K562 (cell line): ENCODE measurements around the gene SH3BGRL3. TPM values are rescaled to one million over a fixed set of nuclear protein-coding genes. Genes with fewer than 3 reads are reported as not detected.

Experiments
- ATAC-seq: fragments of 200-7000 bp; cut with Tn5 transposase; 3 replicates; pipeline ENCODE4 v1.9.1; 2020; ENCODE audit warnings: moderate library complexity
- BruUV-seq: library from RNA; stranded (reverse); fragments of 400-500 nt; replicated peaks from 2 replicates; lab custom pipeline; 2021; lab: Mats Ljungman, UMichigan
- CTCF ChIA-PET: fragments of 300-600 bp; formaldehyde crosslinking; extraction: SDS; loops from one replicate; lab custom pipeline; 2021; ENCODE audit warnings: low intra/inter-chr PET ratio; lab: Yijun Ruan, JAX
- POLR2A ChIA-PET: fragments of 300-600, 350-650 bp; sonication (Branson Sonifier 250); formaldehyde crosslinking; extraction: SDS; loops from one replicate; lab custom pipeline; 2021; ENCODE audit warnings: antibody characterized with exemption, inconsistent platforms; lab: Yijun Ruan, JAX
- DNase-seq, 4 experiments: peaks; one replicate each; pipeline versions ENCODE4 v3.0.0 to v3.0.0-alpha.2; 2011 to 2018; ENCODE audit warnings: low spot score in 3 of 4, mixed read lengths in 3 of 4; ENCODE audit errors: extremely low read depth in 1 of 4
- FAIRE-seq: peaks from 2 replicates; lab custom pipeline; 2011; peaks lifted over from hg19 to GRCh38; lab: Jason Lieb, UNC
- H2AFZ ChIP-seq: 2 replicates; pipeline ENCODE4 v1.6.0; 2011; ENCODE audit warnings: low read depth, low read length, control low read depth, inconsistent platforms
- H3K27ac ChIP-seq: fragments of 200-600 bp; 3 replicates; pipeline ENCODE4 v1.8.0; 2011; ENCODE audit warnings: low read depth, mild to moderate bottlenecking, control low read depth, inconsistent platforms, low read length, moderate library complexity, mixed read lengths; ENCODE audit errors: extremely low read depth
- H3K27me3 ChIP-seq, 2 experiments: fragments of 300-600 bp in 1 of 2; 2 replicates in 1 of 2; 3 replicates in 1 of 2; pipeline versions ENCODE4 v1.6.0 to v1.8.0; 2011; ENCODE audit warnings: inconsistent platforms in 2 of 2, low read length in 2 of 2, mild to moderate bottlenecking in 1 of 2, mixed read lengths in 1 of 2, moderate library complexity in 1 of 2; ENCODE audit not compliant: control insufficient read depth in 2 of 2, insufficient read depth in 2 of 2
- H3K36me3 ChIP-seq: fragments of 300-600 bp; 3 replicates; pipeline ENCODE4 v1.8.0; 2011; ENCODE audit warnings: mild to moderate bottlenecking, low read length, inconsistent platforms; ENCODE audit not compliant: control insufficient read depth, insufficient read depth
- H3K4me1 ChIP-seq, 2 experiments: fragments of 200-600 bp in 1 of 2; replicated peaks in 1 of 2; 2 replicates in 1 of 2; 3 replicates in 1 of 2; pipeline versions ENCODE4 v1.5.1 to v1.8.0; 2011; ENCODE audit warnings: inconsistent platforms in 2 of 2, low read length in 2 of 2, mild to moderate bottlenecking in 1 of 2, mixed read lengths in 1 of 2, moderate library complexity in 1 of 2; ENCODE audit not compliant: control insufficient read depth in 2 of 2, insufficient read depth in 2 of 2
- H3K4me2 ChIP-seq: 2 replicates; pipeline ENCODE4 v1.6.1; 2011; ENCODE audit warnings: low read length, control low read depth, inconsistent platforms, mixed read lengths; ENCODE audit not compliant: insufficient read depth
- H3K4me3 ChIP-seq: fragments of 200-600 bp; sonication (generic), shearing (Covaris generic); 2 replicates; pipeline ENCODE4 v1.5.1; 2016; ENCODE audit warnings: control low read depth, inconsistent platforms
- H3K79me2 ChIP-seq: fragments of 200-600 bp; 3 replicates; pipeline ENCODE4 v1.8.0; 2011; ENCODE audit warnings: low read length, inconsistent platforms; ENCODE audit not compliant: control insufficient read depth, insufficient read depth
- H3K9ac ChIP-seq, 2 experiments: 2 replicates each; pipeline versions ENCODE4 v1.6.0 to v1.6.1; 2011; ENCODE audit warnings: low read depth in 2 of 2, low read length in 2 of 2, control low read depth in 1 of 2, inconsistent platforms in 1 of 2, mild to moderate bottlenecking in 1 of 2, mixed read lengths in 1 of 2; ENCODE audit not compliant: insufficient read depth in 1 of 2
- H3K9me1 ChIP-seq: one replicate; pipeline ENCODE4 v1.6.0; 2011; ENCODE audit warnings: inconsistent platforms, mild to moderate bottlenecking, low read length, moderate library complexity; ENCODE audit not compliant: control insufficient read depth, insufficient read depth
- H3K9me3 ChIP-seq: replicated peaks from 2 replicates; pipeline ENCODE4 v1.5.1; 2011; ENCODE audit warnings: low read depth, low read length, inconsistent platforms; ENCODE audit not compliant: control insufficient read depth, insufficient read depth
- H4K20me1 ChIP-seq: replicated peaks from 2 replicates; pipeline ENCODE4 v1.6.1; 2011; ENCODE audit warnings: low read length, inconsistent platforms, mixed read lengths; ENCODE audit not compliant: control insufficient read depth, insufficient read depth
- BCOR ChIP-seq: fragments of 450-650 bp; IDR thresholded peaks from 2 replicates; pipeline ENCODE4 v1.6.1; 2016
- BRD9 ChIP-seq: fragments of 450-650 bp; IDR thresholded peaks from 2 replicates; pipeline ENCODE4 v1.6.1; 2018; ENCODE audit warnings: low read depth; ENCODE audit not compliant: partially characterized antibody
- MEIS2 ChIP-seq: fragments of 450-650 bp; IDR thresholded peaks from 2 replicates; pipeline ENCODE4 v1.6.1; 2014; ENCODE audit warnings: mild to moderate bottlenecking; ENCODE audit not compliant: partially characterized antibody
- NFIC ChIP-seq: fragments of 450-650 bp; IDR thresholded peaks from 2 replicates; pipeline ENCODE4 v1.6.1; 2017; ENCODE audit warnings: mild to moderate bottlenecking, inconsistent platforms
- TCF15 ChIP-seq: fragments of 250-450 bp; sonication (Bioruptor Pico); IDR thresholded peaks from 2 replicates; pipeline ENCODE4 v1.8.0; 2022; ENCODE audit warnings: moderate library complexity, mild to moderate bottlenecking, inconsistent platforms
- ZC3H4 ChIP-seq: sonication (generic); formaldehyde crosslinking; IDR thresholded peaks from 2 replicates; pipeline ENCODE4 v1.9.0; 2021; ENCODE audit warnings: missing genetic modification reagents, borderline replicate concordance
- WGBS: fragments of 100-300 bp; shearing (Covaris generic); methylation state at CpG from one replicate; pipeline ENCODE4 v1.1.6; 2016; ENCODE audit warnings: low coverage, mixed read lengths; ENCODE audit not compliant: insufficient coverage; ENCODE audit errors: missing lambda C conversion rate; 5-methylcytosine and 5-hydroxymethylcytosine counted together
- in situ Hi-C: fragments of 300-500 bp; cut with MboI; formaldehyde crosslinking; loops from 4 replicates; pipeline ENCODE4 v1.15.0; 2018; ENCODE audit warnings: inconsistent platforms, mixed read lengths
- intact Hi-C: fragments of 100-400 bp; cut with micrococcal nuclease; formaldehyde crosslinking; loops from 2 replicates; pipeline ENCODE4 v1.14.2; 2022
- polyA plus RNA-seq, 8 experiments: library from polyadenylated mRNA; depleted of rRNA in 4 of 8; stranded (reverse) in 5 of 8; unstranded in 3 of 8; fragments of >200 nt; fragmentation: Nextera tagmentation in 2 of 8; fragmentation: Illumina TruSeq in 1 of 8; extraction: Ambion mirVana in 2 of 8; extraction: Trizol in 1 of 8; gene quantifications; 2 replicates each; pipeline versions ENCODE4 v1.2.1 to v1.2.3, GENCODE V29; 2011 to 2014; ENCODE audit warnings: inconsistent platforms in 1 of 8, missing spikeins in 1 of 8
- total RNA-seq, 7 experiments: library from RNA; depleted of rRNA in 6 of 7; stranded (reverse); fragments of >200 nt in 6 of 7; fragmentation: Illumina TruSeq in 2 of 7; extraction: Trizol in 2 of 7; gene quantifications; 2 replicates each; pipeline versions ENCODE4 v1.2.1 to v1.2.3, GENCODE V29; 2011 to 2021; ENCODE audit warnings: low replicate concordance in 1 of 7

The SH3BGRL3 gene
- total and polyA plus RNA-seq, 9 of the 15 experiments (the other 6 are each of a cell fraction or from before 2014, with no cell fraction given): 30.3 to 140 (median 54.2) TPM

GRCh38 chr1:26297791-26298124 lies 17.9 kb downstream of the SH3BGRL3 start:
- intact Hi-C loops (no loop called here), in situ Hi-C loops (no loop called here)
- Histone ChIP-seq H3K36me3 (peaks cover 28% of the 10 kb centered on the region; the same call in 1 of the 3 replicates), H3K79me2 (no peaks in the 10 kb centered on the region), H4K20me1 (no peaks in the 10 kb centered on the region), H3K9me1 (no peaks in the 10 kb centered on the region), H2AFZ (no peak overlapping the region), H3K27ac (no peak overlapping the region), H3K27me3 (no peaks in the 10 kb centered on the region), H3K4me3 (no peak overlapping the region), H3K9ac (peak overlapping the region in 1 of 2 experiments; percentile 77; a peak in 2 of 4 replicates), H3K4me2 (no peak overlapping the region), H3K9me3 (no peaks in the 10 kb centered on the region), H3K4me1 (peaks cover 5 to 36% of the 10 kb centered on the region in 2 experiments; a peak in 4 of 5 replicates)
- BruUV-seq: no TSS peak
- DNase-seq (no peak), FAIRE-seq (no peak), ATAC-seq (no peak)
- POLR2A ChIA-PET: interaction anchor here (1.0 kb wide), 2 partner anchors 11 to 13 kb away, joined by 3 to 4 read pairs; no protein-coding TSS in a partner anchor
- CTCF ChIA-PET: interaction anchor here (0.7 kb wide), 1 partner anchor 94 kb away, joined by 3 read pairs; no protein-coding TSS in a partner anchor
- WGBS: 64% methylated on average over 6 of the region's 6 CpGs
- no peak for TF ChIP-seq TCF15

- no TSS peak for BruUV-seq
- WGBS: 66% methylated on average over 11 of the region's 11 CpGs
- Histone ChIP-seq H3K4me3 (no peak overlapping the region), H3K9me1 (no peaks in the 10 kb centered on the region), H2AFZ (no peak overlapping the region; the same call in 1 of the 2 replicates), H3K27me3 (no peaks in the 10 kb centered on the region), H3K9ac (peak overlapping the region in 1 of 2 experiments; percentile 83; a peak in 3 of 4 replicates), H3K4me2 (no peak overlapping the region), H3K79me2 (peaks cover 7% of the 10 kb centered on the region; the same call in 2 of the 3 replicates), H3K36me3 (peaks cover 22% of the 10 kb centered on the region; the same call in 1 of the 3 replicates)
- FAIRE-seq (no peak), DNase-seq (peak in 1 of 4 experiments; percentile 42)
- intact Hi-C loops: no loop called here
- TF ChIP-seq BRD9 (no peak), MEIS2 (peak; percentile 16), BCOR (no peak), ZC3H4 (CRISPR knock-in tag) (0 out of 2 replicates have a peak, but pooled peaks have one; percentile 32), NFIC (peak; percentile 45)
- TF ChIP-seq, all 486 proteins: peak for 3
- ChIA-PET POLR2A (interaction anchor here (0.8 to 1.0 kb wide), 4 partner anchors 11 to 1820 kb away, joined by 3 to 4 read pairs (median 3); no protein-coding TSS in a partner anchor), CTCF (no interaction called here)
- no peaks in the 10 kb centered on the region for H4K20me1 ChIP-seq
- H3K4me1 ChIP-seq: peaks cover 11 to 40% of the 10 kb centered on the region in 2 experiments
- in situ Hi-C loops: no loop called here
- no peaks in the 10 kb centered on the region for H3K9me3 ChIP-seq
- no peak overlapping the region for H3K27ac ChIP-seq
- ATAC-seq: peak; percentile 18; the same call in 2 of the 3 replicates
These were observed 20.8 kb downstream of the SH3BGRL3 start for GRCh38 chr1:26300578-26301275.
